Stimulated activated CD4-positive, alpha-beta T cell treated with anti-CD3 and anti-CD28 coated beads, Interleukin-4, amount 100 ng/mL, for 4 hours (primary cell): ENCODE measurements around the gene IDUA.
"Not testable (repeated sequence)": the region's sequence is repeated elsewhere in the genome, so short reads cannot be mapped to it uniquely, and the experiment has no call there.

Experiments used
- DNase-seq, 2 experiments: peaks; one replicate each; pipeline ENCODE4 v3.0.0-alpha.2; 2020

Gene IDUA

DNA sequence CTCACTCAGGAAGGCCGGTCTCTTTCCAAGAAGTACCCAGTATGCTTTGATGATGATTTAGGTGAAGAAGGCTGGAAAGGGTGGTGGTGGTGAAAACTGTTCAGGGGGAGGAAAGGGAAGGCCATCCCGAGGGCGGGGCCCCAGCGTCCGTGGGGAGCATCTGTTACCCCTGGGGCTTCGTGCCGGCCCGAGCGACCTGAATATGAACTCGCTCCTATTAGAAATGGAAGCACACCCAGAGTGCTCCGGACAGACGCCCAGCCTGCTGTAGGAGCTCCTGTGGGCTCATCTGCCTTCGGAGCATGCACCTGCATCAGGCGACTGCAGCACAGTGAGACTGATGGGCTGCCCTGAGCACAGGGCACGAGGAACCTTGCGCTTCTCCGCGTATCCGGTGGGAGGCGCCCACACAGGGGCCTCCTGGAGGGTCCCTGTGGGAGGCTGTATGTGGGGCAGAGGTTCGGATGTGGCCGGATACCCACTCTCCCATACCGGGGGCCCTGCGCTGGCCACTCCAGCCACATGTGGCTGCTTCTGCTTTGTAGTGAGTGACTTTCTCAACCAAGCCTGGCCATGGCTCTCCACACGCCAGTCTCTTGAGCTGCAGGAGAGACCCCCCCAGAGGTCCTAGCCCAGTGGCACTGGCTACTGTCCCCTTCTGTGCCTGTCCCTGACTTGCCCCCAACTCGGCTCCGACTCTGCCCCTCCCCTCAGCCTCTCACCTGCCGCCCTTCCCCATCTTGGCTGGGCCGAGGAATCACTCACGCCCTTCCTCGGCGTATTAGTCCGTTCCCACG is 61.3 kb downstream of the IDUA start:
- DNase-seq = no peak

DNA sequence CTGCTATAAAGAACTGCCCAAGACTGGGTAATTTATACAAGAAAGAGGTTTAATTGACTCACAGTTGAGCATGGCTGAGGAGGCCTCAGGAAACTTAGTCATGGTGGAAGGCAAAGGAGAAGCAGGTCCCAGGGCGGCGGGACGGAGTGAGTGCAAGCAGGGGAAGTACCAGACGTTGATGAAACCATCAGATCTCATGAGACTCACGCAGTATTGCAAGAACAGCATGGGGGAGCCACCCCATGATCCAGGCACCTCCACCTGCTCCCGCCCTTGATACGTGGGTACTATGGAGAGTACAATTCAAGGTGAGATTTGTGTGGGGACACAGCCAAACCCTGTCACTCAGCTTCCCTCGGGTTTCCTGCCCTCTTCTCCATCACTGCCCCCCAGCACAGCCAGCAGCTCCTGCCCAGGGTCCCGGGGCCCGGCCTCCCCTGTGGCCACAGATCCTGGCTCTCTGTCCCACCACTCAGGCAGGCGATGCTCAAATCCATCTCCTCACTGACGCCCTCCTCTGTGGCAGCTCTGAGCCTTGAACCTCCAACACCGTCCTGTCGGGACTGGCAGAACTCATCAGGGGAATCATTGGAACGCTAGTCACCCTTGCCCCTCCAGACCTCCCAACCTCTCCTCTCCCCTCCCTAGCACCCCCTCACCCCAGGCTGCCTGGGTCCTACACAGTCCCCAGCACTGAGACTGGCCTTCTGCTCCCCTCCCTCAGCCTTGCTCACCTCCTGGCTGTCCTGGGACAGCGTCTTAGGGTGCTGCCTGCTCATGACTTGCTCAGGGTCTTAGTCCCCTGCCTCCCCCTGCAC is 62.1 kb downstream of the IDUA start:
- no peak for DNase-seq

DNA sequence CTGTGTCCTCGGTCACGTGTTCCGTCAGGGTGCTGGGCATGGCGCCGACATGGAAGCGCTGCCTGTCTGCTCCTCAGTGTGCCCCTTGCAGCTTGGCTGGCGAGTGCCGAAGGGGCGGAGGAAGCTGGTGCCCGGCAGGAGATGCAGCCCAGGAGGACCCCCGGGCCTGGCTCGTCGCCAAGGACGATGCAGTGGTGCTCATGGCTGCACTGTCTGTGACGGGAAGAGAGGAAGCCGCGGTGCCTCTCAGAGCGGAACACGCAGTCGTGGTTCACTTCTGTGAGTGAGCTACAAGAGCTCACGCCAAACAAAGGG is 62.7 kb downstream of the IDUA start:
- DNase-seq = no peak

DNA sequence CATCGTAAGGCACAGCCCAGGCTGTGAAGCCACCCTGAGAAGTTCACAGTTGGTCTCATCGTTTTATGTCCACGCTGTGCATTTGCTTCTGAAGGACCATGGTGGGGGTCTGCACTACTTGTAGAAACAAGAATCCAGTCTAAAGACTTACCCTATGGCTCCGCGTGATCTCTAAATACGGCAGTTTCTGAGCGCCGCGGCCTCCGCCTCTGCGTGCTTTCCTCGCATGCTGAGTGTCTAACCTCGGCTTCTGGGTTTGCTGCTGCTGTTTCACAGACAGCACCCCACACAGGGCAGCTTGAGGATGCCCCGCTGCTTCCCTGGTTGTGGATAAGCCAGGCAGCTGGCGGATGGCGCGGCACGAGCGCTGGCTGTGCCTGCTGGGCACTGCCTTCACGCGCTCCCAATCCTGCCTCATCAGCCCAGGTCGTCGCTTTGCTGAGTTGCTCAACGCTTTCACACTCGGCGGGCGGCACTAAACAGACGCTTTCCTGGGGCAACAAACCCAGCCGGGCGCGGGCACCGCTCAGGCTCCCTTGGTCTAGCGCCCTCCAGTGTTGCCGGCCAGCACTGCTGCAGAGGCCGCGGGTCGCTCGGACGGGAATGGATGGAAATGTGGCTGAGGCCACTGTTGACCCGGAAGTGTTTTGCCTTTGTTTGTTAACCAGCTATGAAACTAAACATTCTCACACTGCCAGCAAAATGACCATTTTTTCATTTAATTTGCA is 63.8 kb downstream of the IDUA start:
- DNase-seq = no peak

DNA sequence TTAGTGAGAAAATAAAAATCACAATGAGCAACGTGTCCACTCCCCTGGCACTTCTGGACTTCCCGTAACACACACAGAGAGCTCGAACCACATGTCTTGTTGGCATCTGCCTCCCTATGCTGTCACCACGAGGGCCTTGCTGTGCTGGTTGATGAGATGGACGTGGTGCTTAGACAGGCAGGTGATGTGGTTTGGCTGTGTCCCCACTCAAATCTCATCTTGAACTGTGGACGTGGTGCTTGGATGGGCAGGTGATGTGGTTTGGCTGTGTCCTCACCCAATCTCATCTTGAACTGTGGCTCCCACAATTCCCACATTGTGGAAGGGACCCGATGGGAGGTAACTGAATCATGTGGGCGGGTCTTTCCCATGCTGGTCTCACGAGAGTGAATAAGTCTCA is 64.6 kb downstream of the IDUA start:
- DNase-seq = no peak

DNA sequence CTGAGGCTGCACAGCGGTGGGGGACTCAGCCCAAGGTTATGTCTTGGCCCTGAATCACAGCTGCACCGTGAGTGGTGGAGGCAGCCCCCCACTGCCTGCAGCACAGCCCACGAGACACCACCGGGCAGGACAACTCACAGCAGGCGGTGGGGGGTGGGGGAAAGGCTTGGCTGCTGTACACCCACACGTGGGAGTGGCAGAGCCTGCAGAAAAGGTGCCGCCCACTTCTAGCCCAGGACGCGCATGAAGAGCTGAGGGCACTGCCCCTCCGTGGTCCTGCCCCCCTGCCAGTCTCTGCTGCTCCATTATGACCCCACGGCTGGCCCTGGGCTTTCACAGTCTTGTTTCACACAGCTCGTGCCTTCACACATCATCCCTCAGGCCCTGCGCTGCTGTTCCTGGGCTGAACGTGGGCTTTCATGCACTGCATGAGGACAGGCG is 65.4 kb downstream of the IDUA start:
- no peak for DNase-seq

DNA sequence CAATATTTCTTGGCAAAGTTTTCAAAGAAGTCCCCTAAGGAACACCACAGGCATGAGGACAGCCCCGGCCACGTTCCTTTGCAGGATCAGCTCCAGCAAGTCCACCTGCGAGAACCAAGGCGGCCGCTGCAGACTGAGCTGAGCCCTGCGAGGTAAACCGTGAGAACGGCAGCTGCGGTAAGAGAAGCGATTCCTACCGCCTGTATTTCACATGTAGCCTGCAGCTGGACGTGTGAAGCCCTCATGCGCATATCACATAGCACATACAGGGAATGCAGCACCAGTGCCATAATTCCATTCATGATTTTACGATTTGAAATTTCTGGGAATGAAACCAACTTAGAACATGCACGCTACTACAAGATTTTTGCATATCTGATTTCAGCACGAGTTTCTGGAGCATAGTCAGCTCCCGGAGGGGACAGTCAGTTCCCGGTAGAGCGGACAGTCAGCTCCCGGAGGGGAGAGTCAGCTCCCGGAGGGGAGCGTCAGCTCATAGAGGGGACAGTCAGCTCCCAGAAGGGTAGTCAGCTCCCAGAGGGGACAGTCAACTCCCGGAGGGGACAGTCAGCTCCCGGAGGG is 66.3 kb downstream of the IDUA start:
- DNase-seq = no peak

DNA sequence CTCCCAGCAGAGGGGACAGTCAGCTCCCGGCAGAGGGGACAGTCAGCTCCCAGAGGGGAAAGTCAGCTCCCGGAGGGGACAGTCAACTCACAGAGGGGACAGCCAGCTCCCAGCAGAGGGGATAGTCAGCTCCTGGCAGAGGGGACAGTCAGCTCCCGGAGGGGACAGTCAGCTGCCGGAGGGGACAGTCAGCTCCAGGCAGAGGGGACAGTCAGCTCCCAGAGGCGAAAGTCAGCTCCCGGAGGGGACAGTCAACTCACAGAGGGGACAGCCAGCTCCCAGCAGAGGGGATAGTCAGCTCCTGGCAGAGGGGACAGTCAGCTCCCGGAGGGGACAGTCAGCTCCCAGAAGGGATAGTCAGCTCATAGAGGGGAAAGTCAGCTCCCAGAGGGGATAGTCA is 67.0 kb downstream of the IDUA start:
- not testable (repeated sequence) for DNase-seq
